GM21367 (cell line): ENCODE data around the gene TBC1D5.
A peak's percentile ranks its signal among the peaks of the same experiment; 100 is the strongest.
"Not testable (repeated sequence)": the region's sequence is repeated elsewhere in the genome, so short reads cannot be mapped to it uniquely, and the experiment has no call there.

Source experiments
- ATAC-seq: cut with Tn5 transposase; IDR thresholded peaks from one replicate; pipeline ENCODE4 v1.9.1; 2021; ENCODE audit not compliant: unreplicated experiment

TBC1D5 gene

DNA sequence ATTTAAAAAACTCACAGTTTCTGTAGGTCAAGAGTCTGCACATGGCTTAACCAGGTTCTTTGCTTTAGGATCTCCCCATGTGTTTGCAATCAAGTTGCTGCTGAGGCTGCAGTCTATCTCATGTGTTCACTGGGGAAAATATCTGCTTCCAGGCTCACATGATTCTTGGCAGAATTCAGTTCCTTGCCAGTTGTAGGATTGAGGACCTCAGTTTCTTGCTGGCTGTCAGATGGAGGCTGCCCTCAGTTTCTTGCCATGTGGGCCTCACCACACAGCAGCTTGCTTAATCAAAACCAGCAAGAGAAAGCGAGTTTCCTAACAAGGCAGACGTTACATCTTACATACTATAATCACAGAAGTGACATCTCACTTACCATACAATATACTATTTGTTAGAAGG is 10.0 kb upstream of the TBC1D5 start:
- ATAC-seq, result no peak

GRCh38 chr3:17749705-17750293 is 7.4 kb upstream of the TBC1D5 start:
- ATAC-seq, result peak; percentile 23

DNA sequence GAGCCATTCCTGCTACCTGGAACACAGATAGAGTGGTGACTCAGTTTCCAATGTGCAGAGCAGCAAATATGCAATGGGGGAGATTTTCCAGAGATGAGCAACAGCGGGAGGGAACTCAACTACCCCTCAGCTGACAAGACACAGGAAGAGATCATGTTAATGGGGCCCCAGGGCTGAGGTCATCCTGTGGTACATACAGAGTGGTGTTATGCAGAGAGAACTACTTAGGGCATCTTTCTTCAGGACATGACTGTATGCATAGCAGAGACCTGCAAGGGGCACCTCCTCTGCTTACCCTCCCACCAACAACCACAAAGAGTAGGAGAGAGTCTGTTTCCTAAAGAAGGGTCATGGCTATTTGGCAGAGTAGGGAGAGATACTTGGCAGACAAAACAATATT is 6.8 kb upstream of the TBC1D5 start:
- ATAC-seq, result peak; percentile 36

GRCh38 chr3:17747890-17748247 is 5.4 kb upstream of the TBC1D5 start:
- ATAC-seq, result no peak

DNA sequence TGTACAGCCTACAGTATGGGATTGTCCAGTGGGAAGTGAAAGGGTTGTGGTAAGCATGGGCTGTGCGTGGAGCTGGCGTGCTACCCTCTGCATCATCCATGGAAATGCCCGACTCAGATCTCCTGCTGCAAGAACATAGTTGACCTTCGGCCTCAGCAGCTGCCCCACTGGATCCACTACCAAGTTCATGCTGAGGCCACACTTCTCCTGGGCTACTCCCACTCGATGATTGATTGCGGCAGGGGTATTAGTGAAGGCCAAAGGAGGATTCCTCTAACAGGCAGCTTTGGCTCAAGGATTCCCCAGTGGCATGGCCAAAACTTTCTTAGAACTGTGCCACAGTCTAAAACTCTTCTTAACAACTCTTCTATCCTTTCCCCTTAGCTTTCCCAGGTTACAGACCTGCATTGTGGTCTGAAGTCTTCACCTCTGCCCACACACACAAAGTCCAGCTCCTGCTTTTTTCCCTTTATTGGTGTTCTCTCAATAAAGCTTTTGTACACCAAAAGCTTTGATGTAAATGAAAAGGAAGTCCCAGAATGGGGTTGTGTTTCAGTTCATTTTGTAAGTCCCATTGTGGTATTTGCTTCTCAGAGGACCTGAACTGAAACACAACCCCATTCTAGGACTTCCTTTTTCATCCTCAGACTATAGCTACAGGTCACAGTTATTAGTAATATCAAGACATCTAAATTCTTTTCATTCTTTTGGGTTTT is 4.9 kb upstream of the TBC1D5 start:
- ATAC-seq, result peak; percentile 60

DNA sequence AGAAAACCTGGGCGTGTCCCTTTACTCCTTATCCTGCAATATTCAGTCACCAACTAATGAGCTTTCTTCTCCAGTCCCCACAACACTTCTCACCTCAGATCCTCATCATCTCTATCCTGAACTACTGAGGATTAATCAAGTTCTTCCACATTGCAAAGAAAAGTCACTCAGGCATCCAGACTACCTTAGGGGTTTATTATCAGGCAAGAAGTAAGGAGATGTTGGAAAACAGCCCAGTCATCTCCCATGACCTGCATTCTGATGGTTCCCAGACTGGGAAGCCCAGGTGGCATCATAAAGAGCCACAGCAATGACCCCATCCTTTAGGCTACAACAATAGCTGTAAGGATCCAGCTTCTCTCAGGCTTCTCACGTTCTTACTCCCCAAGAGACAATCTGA is 3.5 kb upstream of the TBC1D5 start:
- ATAC-seq, result no peak

DNA sequence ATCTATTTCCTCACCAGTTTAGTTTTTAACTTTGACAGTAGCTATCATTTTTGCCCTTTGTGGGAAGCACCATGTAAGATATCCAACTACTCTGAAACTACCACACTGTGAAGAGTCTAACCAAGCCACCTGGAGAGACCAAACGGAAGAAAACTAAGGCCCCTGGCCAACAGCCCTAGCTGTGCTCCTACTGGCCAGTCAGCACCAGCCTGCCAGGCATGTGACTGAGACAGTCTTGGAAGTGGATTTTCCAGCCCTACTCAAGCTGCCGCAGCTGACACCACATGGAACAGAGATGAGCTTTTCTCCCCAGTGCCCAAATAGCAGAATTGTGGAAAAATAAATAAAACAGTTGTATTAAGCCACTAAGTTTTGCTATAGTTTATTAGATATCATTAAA is 2.9 kb upstream of the TBC1D5 start:
- no peak for ATAC-seq

DNA sequence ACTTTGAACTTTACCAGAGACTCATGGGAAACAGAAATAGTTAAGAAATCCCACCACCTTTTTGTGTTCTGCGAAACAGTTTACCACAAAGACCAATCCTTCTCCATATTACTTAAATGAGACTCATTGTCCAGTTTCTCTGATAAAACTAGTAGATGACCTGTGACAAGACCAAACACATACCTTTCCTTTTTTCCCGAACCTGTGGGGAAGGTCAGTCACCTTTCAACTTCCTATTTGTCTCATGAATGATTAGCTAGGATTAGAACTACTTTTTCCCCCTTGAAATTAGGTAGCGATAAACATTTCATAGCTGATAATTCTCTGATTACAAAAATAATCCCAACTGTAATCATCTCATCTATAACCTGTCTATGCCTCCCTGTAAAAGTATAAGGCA is 2.3 kb upstream of the TBC1D5 start:
- ATAC-seq, result no peak

DNA sequence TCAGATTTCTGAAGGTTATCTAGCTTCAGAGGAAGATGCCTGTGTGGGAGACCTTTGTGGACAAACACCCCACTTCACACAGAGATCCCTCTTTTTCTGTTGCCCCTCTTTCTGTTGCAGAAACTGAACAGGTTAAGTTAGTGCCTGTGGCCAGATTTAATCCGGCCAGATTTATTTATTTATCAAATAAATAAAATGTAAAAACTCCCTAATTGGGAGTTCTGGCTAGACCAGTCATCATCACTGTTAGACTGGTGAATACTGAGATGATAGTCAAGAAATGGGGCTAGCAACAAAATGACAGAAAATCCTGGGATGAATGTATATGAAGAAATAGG is 1.2 kb upstream of the TBC1D5 start:
- ATAC-seq, result no peak

DNA sequence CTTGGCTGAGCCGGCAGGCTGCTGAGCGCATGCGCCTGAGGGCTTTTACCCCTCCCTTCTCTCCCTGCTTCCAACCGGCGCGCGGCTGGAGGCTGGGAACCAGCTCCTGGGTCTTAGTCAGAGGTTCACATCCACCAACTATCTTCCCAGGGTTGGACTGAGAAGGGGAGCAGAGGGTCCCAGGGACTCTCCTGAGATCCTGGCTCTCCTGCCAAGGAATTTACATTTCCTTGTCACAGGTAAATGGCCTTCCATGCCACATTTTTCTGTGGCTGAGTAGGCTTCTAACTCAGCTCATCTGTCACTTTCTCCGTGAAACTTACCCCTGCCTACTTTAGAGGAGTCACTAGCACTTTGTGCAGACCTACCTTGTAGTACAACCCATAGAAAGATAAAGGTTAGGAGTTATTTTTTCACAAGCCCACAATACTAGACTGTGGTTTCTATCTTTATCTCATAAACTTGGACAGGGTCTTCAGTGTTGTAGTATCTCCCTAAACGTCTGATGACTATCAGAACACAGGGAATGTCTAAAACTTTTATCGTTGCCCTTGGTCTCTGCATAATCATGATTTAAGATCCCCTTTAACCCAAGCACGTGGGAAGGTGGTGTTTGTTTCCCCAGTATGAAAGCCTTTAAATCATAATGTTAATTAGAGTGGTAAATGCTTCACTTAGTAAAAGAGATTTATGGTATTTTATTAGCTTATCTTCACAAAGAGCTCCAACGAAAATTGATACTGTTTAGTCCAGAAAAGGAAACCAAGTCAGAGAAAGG is 638 bp upstream of the TBC1D5 start:
- ATAC-seq, result peak; percentile 1

GRCh38 chr3:17741621-17742101 is 770 bp downstream of the TBC1D5 start:
- no peak for ATAC-seq

- no peak for ATAC-seq
These were observed 1.7 kb downstream of the TBC1D5 start for GRCh38 chr3:17740721-17741141.

GRCh38 chr3:17738921-17739320 is 3.5 kb downstream of the TBC1D5 start:
- ATAC-seq, result no peak

DNA sequence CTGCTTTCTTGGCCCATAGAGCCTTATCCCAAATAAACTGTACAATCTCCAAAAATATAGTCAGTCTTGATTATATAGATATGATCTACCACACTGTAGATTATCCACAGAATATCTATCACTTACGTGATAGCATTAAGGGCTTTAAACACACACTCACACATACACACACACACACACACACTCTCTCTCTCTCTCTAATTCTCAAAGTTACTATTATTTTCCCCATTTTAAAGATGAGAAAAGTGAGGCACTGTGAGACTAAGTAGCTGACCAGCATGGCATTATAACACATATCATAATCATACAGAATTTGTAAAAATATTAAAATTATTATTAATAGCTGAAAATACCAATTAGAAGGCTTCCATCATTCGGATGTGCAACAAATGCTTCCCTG is 4.2 kb downstream of the TBC1D5 start:
- no peak for ATAC-seq

DNA sequence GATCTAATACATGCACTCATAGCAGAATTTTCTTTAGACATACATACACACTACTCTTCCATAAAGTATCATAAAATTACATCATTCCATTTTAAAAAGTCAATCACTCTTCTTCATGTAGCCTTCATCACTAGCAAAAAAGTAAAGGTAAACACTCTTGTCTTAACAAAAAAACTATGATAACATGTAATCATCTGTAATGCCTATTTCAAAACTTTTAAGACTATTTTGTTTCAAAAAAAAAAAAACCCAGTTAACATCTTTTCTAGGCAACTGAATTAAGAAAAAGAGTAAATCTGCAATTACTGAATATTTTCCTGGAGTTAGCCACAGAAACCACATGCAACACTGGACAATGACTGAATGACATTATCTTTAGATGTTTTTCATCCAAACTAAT is 4.8 kb downstream of the TBC1D5 start:
- no peak for ATAC-seq

- ATAC-seq, result not testable (repeated sequence)
These were observed 7.1 kb downstream of the TBC1D5 start for GRCh38 chr3:17735362-17735761.

- ATAC-seq, result no peak
These were observed 8.7 kb downstream of the TBC1D5 start for GRCh38 chr3:17733768-17734167.

DNA sequence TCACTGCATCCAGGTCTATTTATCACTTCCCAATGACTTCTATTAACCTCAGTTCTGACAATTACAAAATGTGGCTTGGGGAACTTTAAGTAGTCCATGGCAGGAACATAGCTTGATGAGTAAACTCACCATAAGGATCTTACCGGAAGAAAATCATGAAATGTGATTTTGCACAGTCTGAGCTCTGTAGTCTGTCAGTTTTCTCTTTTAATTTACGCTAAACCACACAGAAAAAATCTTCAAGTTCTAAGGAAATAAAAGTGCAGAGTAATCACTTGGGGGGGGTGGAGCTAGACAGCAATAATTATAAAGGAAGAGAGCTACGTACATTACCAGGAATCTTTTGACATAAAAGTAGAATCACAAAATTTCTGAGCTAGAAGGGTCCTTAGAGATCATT is 9.2 kb downstream of the TBC1D5 start:
- ATAC-seq, result no peak

- ATAC-seq, result no peak
These were observed 12.0 kb downstream of the TBC1D5 start for GRCh38 chr3:17730318-17730967.

DNA sequence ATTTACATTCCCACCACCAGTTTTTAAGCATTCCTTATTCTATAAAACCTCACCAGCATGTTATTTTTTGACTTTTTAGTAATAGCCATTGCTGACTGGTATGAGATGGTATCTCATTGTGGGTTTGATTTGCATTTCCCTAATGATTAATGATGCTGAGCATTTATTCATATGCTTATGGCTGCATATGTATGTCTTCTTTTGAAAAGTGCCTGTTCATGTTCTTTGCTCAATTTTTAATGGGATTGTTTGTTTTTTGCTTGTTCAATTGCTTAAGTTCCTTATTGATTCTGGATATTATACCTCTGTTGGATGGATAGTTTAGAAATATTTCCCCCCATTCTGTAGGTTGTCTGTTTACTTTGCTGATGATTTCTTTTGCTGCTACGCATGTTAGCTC is 16.1 kb downstream of the TBC1D5 start:
- ATAC-seq, result no peak

DNA sequence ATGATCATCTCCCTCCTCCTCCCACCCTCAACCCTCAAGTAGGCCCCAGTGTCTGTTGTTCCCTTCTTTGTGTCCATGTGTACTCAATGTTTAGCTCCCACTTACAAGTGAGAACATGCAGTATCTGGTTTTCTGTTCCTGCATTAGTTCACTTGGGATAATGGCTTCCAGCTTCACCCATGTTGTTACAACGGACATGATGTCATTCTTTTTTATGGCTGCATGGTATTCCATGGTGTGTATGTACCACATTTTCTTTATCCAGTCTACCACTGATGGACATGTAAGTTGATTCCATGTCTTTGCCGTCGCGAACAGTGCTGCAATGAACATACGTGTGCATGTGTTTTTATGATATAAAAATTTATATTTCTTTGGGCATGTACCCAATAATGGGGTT is 16.6 kb downstream of the TBC1D5 start:
- not testable (repeated sequence) for ATAC-seq

- no peak for ATAC-seq
These were observed 17.5 kb downstream of the TBC1D5 start for GRCh38 chr3:17724948-17725347.
